ENCODE measurements around the gene NATD1.

Gene NATD1

GRCh38 chr17:21289902-21290571 is 36.8 kb upstream of the NATD1 start:
- DNase-seq (ENCODE audit: low spot score), result no peak

GRCh38 chr17:21289175-21289901 is 36.1 kb upstream of the NATD1 start:
- DNase-seq (ENCODE audit: low spot score), result no peak

- DNase-seq (ENCODE audit: low spot score), result peak; percentile 32
Observed at GRCh38 chr17:21288571-21289017, 35.4 kb upstream of the NATD1 start.

GRCh38 chr17:21287703-21288449 is 34.7 kb upstream of the NATD1 start:
- DNase-seq (ENCODE audit: low spot score), result peak; percentile 96

- no peak for DNase-seq (ENCODE audit: low spot score)
Observed at GRCh38 chr17:21286909-21287702, 33.9 kb upstream of the NATD1 start.

- DNase-seq (ENCODE audit: low spot score), result no peak
Observed at GRCh38 chr17:21286066-21286770, 33.0 kb upstream of the NATD1 start.

- DNase-seq (ENCODE audit: low spot score), result no peak
Observed at GRCh38 chr17:21285164-21286065, 32.2 kb upstream of the NATD1 start.

- peak; percentile 97 for DNase-seq (ENCODE audit: low spot score)
Observed at GRCh38 chr17:21284319-21285163, 31.3 kb upstream of the NATD1 start, which contains the start of gene MAP2K3. TSS of gene MAP2K3 (plus strand) at chr17:21284711. CDS start at chr17:21284921, 210 bp downstream.

GRCh38 chr17:21283482-21284318 is 30.5 kb upstream of the NATD1 start:
- no peak for DNase-seq (ENCODE audit: low spot score)

GRCh38 chr17:21282850-21283249 is 29.6 kb upstream of the NATD1 start:
- no peak for DNase-seq (ENCODE audit: low spot score)

GRCh38 chr17:21282231-21282630 is 29.0 kb upstream of the NATD1 start:
- DNase-seq (ENCODE audit: low spot score), result no peak

GRCh38 chr17:21280081-21280518 is 26.9 kb upstream of the NATD1 start:
- peak; percentile 90 for DNase-seq (ENCODE audit: low spot score)

- no peak for DNase-seq (ENCODE audit: low spot score)
Observed at GRCh38 chr17:21279582-21279981, 26.4 kb upstream of the NATD1 start.

GRCh38 chr17:21279198-21279535 is 26.0 kb upstream of the NATD1 start:
- no peak for DNase-seq (ENCODE audit: low spot score)

- peak; percentile 53 for DNase-seq (ENCODE audit: low spot score)
Observed at GRCh38 chr17:21278450-21279197, 25.4 kb upstream of the NATD1 start.

- DNase-seq (ENCODE audit: low spot score), result no peak
Observed at GRCh38 chr17:21277332-21277731, 24.1 kb upstream of the NATD1 start.

- no peak for DNase-seq (ENCODE audit: low spot score)
Observed at GRCh38 chr17:21276264-21276588, 23.0 kb upstream of the NATD1 start.
